Measurements from ENCODE around the gene LGMN.
"Not testable (repeated sequence)": the region's sequence is repeated elsewhere in the genome, so short reads cannot be mapped to it uniquely, and the experiment has no call there.

Gene LGMN

DNA sequence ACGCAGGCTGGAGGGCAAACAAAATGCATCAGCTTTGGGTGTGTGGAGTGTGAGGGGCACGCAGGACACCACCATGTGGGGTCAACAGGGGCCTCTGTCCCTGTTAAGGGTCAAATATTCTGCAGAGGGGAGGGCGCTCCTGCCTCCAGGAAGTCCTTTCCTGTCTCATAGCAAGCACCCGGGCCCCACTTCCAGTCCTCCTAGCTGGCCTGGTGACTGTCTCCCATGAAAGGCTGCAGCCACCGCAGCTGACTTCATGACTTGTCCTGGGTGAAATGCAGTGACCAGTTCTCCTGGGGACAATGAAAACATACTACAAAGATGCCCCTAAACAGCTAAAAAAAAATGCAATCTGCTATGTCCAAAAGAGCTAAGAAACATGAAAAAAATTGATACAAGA lies 53.6 kb downstream of the LGMN start:
- DNase-seq (ENCODE audit: low read depth): no peak

DNA sequence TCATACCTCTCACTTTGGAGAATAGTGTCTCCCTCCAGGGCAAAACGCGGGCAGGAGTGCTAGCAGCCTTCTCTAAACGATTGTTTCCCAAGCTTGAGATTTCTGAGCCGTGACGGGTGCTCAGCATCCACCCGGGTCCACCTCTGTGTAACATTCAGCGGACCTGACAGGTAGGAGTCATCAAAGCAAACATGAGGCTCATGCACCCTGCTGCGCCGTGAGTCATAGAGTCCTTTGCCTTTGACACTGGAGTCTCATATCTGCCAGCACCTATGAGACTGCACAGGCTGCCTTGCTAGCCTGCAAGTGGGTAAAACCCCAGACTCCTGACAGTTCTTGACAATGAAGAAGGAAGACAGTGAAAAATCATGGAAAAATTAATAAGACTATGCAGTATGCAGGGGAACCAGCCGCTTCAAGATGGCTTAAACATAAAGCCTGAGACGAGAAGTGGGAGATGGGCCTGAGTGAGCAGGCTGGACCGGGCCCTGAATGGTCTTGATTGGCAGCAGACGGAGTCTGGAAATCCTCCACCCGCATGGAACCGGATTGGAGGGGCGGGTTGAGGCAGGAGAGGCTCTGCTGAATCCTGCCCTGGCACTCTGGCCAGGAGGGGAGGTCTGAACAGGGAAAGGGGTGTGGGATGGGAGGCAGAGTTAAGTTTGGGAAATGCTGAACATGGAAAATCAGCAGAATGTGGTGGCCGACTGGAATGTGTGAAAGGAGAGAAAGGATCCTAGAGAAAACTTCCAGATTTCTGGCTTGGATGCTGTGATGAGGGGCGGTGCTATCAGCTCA lies 54.2 kb downstream of the LGMN start:
- no peak for DNase-seq (ENCODE audit: low read depth)

DNA sequence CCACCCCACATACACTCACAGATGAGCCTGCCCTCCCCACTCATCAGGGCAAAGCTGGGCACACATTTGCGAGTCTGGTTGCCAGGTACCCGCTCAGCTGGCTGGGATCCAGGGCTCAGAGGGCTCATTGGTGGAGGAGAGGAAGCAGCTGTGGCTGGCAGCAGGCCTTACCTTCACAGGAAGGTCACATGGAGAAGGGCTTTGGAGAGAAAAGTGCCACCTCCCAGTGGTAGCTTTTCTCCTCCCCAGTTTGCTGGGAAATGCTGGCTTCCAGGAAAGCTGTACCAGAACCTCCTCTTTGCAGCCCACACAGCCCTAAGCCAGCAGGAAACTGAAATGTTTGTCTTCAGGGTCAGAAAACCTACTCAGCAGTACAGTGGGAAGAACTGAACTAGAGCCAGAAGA lies 55.6 kb downstream of the LGMN start:
- DNase-seq (ENCODE audit: low read depth): no peak

DNA sequence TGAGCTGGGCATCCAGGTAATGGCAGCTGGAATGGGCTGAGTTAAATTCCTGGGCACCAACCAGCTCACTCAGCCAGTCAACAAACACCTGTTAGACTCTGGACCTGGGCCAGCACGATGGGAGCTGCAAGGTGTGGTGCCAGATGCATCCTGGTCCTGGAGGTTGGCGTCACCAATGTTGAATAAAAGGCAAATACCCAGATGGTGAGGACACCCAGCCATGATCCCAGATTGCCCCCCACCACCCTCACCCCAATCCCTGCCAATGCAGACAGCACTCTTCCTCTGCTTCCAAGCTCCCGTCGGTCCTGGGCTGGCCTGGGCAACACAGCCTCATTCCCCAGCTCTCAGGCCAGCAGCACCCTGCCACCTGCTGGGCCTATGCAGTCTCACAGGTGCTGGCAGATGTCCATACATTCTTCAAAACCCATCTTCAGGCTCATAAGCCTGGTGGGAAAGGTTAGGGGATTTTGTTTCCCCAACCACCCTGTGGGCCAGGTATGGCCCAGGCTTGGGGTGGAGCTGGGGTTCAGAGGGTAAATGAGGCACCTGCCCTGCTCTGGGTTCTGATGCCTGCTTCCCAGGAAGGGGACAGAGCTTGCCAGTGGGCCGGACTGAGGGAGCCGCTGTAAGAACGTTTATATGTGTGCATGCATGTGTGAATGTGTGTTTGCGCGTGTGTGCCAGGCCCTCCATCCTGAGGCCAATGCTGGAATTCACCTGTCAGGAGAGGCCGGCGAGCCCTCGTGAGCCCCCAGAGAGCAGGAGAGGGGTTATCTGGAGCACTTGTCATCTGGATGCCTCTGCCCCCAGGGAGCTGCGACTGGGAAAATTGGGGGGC lies 58.0 kb downstream of the LGMN start:
- DNase-seq (ENCODE audit: low read depth): no peak

DNA sequence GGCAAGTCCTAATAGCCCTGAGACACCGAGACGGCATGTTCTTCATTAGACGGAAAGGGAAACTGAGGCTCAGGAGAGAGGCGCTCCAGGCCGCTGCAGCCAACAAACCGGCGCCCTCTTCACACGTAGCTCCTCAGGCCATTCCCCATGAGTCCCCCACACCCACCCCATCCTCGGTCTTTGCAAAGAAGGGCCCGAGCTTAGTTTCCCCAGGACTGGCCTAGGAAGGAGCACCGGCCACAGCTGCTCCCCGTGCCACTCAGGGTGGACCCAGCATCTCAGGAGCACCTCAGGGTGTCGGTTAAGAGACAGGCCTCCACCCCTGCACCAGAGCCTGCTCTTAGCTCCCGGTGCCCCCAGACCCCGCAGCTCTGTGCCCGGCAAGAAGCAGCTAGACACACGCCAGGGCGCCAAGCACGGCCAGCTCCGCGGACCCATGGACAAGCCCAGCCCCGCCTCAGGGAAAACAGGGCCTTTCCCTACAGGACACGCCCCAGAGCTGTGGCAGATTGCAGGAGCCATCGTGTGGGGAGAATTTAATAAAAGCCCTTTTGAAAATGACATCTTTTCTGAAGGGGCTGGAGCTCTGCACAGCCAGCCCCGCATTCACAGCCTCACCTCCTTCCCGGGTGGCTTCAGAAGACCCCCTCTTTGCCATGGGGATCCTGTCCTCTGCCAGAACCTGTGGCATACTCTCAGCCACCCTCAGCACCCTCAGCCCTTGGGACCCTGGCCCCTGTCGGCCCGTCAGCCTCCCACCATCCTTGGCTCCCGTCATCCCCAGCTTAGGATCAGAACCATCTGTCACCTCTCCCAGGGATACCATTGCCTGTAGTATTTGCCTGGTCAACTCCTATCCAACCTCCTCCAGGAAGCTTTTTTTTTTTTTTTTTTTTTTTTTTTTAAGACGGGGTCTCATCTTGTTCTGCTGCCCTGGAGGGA lies 59.7 kb downstream of the LGMN start:
- no peak for DNase-seq (ENCODE audit: low read depth)

DNA sequence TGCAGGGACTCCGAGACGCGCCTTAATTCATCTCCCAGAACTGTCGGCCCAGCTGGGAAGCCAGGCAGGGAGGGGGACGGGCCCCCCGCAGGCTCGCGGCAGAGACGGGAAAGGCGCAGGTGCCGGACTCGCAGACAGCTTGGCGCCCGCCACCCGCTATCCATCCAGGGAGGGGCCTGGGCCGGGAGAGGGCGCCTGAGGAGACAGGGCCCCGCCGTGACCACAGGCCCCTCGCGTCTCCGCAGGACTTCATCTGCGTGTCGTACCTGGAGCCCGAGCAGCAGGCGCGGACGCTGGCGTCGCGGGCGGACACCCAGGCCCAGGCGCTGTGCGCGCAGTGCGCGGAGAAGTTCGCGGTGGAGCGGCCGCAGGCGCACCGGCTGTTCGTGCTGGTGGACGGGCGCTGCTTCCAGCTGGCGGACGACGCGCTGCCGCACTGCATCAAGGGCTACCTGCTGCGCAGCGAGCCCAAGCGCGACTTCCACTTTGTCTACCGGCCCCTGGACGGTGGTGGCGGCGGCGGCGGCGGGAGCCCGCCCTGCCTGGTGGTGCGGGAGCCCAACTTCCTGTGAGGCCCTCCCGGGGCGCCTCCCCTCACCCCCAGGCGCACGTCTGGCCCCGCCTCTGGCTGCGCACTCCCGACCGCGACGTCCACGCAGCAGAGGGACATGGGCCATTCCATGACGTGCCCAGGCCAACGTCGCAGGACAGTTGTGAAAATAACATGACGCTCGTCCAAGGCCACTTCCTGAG lies 60.6 kb downstream of the LGMN start:
- DNase-seq (ENCODE audit: low read depth): no peak

DNA sequence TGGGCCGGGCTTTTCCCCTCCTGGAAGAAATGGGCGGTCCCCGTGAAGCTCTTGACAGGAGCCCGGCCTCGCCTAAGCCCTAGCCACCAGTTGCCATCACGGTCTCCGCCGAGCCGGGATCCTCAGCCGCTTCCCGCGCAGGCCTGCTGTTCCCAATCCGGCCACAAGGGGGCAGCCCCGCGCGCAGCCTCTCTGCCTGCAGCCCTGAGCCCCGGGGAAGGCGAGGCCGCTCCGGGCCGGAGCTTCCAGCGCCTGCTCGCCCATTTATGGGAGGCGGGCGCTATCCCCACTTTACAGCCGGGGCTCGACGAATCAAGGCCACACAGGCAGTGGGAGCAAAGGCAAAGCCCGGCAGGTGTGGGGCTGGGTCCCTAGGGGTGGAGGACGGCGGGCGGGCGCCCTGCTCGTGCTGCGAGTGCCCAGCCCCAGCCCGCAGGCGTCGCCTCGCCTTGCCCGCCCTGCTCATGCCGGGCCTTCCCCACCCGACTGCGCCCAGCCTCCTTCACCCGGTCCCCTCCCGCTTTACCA lies 61.5 kb downstream of the LGMN start:
- DNase-seq (ENCODE audit: low read depth): peak; percentile 47

DNA sequence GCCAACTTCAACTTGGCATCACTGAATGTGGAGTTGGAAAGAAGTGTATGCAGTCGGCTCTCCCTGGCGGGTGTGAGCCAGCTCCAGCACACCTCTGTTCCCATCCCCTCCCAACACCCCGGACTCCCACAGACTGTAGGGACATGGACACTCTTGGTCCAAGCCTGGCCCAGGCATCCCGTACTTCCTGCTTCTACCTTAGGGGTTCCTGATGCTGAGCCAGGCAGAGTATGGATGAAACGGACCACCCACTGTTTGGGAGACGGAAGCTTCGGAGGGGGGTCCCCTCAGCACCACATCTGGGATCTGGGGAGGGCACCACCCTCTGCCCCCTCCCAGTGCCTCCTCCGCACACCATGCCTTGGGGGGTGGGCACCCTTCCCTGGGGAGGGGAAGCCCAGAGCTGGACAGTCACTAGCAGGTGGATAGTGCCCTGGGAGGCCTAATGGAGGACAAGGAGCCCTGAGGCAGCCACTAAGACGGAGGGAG lies 62.0 kb downstream of the LGMN start:
- DNase-seq (ENCODE audit: low read depth): no peak

DNA sequence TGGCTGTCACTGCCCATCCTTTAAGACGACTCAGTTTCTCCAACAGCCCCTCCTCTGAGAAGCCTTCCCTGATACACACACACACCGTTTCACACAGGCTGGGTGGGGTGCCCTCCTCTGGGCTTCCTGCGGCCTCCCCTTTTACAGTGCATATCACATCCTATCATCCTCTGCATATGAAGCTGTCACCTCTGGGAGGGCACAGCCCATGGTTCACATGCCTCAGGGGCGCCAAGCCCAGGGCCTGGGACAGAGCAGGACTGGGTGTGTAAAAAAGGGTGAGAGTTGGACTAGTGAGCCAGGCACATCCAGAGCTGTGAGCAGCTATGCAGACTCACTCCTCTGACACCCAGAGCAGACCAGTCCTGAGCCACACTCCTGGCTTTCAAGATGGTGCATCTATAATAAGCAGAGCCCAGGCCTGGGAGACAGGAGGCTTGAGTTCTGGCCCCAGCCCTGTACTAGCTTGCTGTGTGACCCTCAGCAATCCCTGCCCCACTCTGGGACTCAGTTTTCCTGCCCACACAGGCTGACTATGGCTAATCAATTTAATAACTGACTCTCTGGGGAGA lies 62.6 kb downstream of the LGMN start:
- no peak for DNase-seq (ENCODE audit: low read depth)

DNA sequence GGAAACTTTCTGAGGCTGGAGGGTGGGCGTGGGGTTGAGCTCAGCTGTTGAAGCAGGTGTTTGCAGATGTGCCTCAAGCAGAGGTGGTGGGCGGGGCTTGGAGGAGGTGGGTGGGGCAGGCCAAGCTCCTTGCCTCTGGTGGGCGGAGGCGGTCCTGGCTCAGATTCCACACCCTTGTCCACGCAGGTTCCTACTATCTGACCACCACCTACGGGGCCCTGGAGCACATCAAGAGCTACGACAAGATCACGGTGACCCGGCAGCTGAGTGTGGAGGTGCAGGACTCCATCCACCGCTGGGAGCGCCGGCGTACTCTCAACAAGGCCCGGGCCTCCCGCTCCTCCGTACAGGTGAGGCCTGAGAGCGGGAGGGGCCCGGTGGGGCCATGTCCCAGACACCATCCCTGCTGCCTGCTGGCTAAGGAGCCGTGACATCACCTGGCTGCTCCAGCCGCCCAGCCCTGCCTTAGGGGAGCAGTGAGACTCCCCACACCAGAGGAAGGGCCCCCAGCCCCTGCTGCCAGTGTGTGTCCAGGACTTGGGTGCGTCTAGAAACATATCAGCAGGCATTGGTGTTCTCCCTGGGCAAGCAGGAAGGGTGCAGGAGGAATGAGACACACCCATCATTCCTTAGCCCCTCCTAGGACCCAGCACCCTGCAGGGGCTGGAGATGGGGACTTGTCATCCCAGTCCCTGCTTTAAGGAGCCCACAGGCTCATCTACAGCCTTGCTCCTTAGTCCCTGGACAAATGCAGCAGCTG lies 63.4 kb downstream of the LGMN start:
- DNase-seq (ENCODE audit: low read depth): no peak

DNA sequence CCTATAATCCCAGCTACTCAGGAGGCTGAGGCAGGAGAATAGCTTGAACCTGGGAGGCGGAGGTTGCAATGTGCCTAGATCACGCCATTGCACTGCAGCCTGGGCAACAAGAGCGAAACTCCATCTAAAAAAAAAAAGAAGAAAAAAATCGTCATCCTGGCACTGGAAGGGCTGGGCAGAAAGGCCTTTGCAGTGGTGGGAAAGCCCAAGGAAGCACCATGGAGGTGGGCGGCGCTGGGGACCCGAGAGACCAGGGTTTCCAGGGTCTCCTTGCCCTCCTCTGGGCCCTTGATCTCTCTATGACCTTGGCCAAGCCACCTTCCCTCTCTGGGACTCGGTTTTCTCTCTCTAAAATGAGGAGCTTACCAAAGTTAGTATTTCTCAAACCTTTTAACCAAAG lies 65.4 kb downstream of the LGMN start:
- no peak for DNase-seq (ENCODE audit: low read depth)

DNA sequence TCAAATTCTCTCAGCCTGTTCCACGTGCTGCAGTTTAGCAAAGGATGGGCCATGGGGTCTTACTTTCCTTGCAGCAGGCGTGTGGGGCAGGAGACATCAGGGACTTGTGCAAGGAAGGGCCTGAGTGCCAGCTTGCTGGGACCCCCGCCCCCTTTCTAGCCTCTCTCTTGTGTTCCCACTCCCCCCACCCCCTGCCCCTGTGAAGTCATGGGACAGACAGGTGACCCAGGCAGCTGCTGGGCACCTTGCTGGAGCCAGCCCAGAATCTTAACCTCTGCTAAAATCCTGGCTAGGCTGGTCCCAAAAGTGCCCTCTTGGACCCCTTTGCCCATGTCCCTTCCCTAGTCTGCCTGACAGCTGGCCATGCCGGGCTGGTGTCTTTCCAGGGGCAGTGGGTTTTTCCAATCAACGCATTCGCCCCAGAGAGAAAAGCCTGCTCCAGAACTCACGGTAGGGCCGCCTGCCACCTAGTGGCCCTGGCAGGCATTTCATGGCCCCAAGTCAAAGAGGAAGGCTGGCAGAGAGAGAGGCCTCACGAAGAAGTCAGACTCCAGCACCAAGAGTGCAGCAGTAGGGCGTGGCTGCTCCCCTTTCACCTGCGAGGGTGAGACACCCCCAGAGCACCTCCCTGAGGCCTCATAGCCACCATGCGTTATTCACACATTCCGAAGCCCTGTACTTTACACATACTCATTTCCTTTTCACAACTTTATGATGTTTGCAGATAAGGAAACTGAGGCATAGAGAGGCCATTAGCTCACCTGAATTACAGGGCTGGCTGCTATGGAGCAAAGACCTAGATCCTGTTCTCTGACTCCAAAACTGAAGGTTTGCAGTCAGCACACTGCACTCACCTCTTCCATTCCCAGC lies 67.4 kb downstream of the LGMN start:
- DNase-seq (ENCODE audit: low read depth): peak; percentile 69

DNA sequence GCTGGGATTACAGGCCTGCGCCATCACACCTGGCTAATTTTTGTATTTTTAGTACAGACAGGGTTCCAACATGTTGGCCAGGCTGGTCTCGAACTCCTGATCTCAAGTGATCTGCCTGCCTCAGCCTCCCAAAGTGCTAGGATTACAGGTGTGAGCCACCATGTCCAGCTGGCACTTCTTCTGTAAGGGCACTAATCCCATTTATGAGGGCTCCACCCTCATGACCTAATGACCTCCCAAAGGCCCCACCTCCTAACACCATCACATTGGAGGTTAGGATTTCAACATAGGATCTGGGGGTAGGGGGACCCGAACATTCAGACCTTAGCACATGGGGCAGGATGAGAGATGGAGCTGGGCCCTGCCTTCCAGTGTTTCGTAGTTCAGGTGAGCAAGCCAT lies 68.1 kb downstream of the LGMN start:
- not testable (repeated sequence) for DNase-seq (ENCODE audit: low read depth)

DNA sequence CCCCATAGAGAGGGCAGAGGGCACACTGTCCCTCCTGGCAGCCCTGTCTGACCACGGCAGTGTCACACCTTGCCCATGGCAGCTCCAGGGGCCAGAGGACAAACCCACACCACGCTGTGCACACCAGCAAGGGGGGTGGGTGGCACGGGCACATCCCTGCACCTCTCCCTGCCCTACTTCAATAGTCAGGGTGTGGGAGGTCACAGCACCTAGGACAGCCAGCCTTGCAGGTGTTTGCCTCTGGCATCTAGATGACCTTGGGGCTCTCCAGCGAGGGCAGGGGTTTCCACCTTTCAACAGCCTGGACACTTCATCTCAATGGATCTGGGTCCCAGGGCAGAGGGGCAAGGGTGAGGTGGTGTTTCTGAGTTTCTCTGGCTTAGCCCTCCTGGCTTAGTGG lies 69.2 kb downstream of the LGMN start:
- no peak for DNase-seq (ENCODE audit: low read depth)

DNA sequence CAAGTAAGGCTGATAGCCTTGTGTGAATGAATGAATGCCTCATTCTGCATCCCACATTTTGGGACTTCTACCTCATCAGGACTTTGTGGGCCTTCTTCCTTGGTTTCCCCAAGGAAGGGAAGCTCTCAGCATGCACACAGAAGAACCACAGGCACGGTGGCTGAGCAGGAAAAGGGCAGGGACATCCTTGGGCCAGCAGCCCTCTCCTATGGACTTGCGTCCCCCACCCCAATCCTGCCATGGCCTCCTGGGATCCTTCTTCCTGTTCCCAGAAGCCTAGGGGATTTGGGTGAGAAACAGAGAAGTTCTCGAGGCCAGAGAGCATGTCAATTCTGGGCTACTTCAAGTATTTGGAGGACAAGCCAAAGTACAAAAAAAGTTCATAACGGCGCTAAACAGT lies 69.7 kb downstream of the LGMN start:
- no peak for DNase-seq (ENCODE audit: low read depth)

DNA sequence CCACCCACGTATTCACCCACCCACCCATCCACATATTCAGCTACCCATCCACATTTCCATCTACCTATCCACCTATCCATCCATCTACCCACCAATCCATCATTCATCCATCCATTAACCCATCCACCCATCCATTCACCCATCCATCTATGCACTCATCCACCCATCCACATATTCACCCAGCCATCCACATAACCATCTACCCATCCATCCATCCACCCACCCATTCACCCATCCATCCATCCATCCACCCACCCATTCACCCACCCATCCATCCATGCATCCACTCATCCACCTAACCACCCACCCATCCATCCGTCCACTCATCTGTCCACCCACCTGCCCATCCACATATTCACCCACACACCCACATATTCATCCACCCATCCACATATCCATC lies 70.5 kb downstream of the LGMN start:
- no peak for DNase-seq (ENCODE audit: low read depth)

DNA sequence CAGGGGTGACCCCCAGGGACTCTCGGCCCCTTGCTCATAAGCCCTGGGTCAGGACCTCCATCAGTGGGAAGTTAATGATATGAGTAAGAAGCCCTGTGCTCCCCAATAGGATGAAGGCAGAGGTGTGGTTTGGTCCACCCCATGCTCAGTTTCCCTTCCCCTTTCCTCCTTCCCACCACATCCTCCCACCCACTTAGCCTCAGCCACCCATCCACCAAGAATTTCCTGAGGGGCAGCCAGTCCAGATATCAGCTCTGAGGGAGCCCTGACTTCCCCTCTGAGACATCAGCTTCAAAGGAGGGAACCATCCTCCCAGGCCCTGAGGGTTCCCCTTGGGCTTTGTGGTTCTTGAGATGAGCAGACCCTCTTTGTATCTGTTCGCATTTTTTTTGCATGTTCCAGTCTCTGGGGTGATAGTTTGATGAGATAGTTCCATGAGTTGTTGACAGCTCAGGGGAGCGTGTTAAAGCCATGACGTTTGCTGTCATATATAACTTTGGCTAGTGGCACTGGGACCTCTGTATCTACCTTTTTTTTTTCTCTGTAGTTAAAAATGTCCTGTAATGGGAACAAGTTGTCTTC lies 71.2 kb downstream of the LGMN start:
- peak; percentile 62 for DNase-seq (ENCODE audit: low read depth)

DNA sequence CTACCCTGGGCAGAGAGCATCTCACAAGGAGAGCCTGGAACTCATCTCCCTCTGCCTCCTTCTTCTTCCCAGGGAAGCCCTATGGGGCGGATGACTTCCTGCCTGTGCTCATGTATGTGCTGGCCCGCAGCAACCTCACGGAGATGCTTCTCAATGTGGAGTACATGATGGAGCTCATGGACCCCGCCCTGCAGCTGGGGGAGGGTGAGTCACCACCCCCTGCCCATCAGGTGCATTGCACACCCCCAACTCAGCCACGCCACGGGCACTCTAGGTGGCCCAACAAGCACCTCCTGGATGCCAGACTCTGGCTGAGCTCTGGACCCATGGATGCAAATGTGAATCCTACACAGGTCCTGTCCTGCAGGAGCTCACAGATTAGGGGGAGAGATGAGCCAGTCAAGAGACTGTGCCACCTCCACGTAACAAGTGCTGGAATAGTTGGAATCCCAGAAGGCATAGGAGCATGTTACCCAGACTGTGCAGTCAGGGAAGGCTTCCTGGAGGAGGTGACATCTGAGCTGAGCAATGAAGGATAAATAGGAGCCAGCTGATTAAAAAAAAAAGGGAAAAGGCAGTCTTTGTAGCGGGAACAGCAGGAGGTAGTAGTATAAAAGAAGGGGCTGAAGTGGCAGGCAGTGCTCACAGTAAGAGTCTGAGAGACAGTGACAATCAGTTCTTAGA lies 71.9 kb downstream of the LGMN start:
- no peak for DNase-seq (ENCODE audit: low read depth)

All from activated T-cell treated with anti-CD3 and anti-CD28 coated beads for 24 hours (primary cell).